NCI-H2227 (cell line): Measurements from ENCODE around the gene ATG4A.

Experiments
- DNase-seq: peaks from one replicate; lab custom pipeline; 2025; ENCODE audit not compliant: unreplicated experiment; lab: John Stamatoyannopoulos, UW

ATG4A gene

DNA sequence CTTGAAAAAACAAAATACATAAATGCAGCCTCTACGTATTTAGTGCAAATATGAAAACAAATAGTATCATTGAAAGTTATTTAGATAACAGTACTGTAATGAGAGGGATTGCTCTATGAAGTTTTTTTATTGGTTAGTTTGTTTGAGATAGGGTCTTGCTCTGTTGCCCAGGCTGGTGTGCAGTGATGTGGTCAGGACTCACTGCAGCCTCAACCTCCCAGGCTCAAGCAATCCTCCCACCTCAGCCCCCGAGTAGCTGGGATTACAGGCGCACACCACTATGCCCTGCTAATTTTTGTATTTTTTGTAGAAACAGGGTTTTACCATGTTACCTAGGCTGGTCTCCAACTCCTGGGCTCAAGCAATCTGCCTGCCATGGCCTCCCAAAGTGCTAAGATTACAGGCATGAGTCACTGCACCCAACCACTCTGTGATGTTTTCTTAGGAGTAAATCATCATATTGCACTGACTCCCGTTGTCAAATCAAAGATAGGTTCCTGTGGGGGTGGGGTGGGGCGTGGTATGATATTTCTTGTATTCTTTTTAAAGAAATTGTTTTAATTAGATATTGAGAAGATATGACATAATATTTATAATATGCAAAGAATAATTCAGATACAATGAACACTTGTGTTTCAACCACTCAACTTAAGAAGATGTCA is 75.8 kb downstream of the ATG4A start:
- DNase-seq: no peak

DNA sequence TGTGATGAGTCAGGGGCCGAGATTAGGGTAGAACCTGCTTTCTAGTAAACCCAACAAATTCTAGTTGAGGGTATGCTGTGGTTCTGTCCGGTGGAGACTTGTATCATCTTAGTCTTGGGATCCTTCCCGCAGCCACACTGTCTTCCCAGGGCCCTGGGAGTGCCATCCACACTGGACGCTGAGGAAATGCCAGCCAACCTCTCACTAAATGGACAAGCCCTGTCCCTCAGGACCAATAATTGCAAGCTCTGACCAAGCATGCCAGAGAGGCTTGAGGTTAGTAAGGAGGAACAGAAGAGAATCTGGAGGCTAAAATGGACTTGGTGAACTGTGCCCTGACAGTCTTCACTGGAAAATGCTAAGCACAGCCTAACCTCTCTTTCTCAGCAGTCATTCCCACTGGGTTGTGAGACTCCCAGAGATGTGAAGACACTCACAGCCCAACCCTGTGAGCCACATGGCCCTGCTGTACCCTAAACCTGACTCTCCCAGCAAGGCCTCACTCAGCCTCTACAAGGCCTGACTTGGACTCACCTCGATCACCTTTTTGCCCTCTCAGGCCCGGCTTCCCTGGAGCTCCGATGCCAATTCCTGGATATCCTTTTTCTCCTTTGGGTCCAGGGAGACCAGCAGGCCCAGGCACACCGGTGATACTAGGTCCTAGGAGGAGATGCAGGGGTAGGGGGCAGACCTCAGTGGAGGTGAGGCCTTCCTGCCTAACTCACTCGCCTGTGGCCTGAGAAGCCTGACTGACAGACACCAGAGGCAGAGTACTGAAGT is 77.6 kb downstream of the ATG4A start:
- DNase-seq: no peak

- DNase-seq: no peak
These were observed 78.2 kb downstream of the ATG4A start for GRCh38 chrX:108169768-108170167.

GRCh38 chrX:108171671-108172070 is 80.1 kb downstream of the ATG4A start:
- no peak for DNase-seq

DNA sequence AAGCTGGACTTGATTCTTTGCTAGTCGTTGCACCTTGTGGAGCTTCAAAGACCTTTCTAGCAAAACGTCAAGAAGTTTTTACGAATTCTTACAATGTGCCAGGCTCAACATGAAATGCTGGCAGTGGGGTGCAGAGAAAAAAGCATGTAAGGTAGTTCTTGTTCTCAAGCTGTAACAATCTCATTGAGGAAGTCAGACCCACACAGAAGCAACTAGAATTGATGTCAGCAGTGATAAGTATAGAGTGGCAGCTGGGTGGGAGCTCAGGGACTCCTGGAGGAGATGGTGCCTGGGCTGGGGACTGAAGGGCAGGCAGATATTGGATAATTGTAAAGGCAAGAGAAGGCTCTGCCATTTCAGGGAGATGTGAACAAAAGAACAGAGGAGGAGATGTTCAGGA is 82.3 kb downstream of the ATG4A start:
- no peak for DNase-seq

DNA sequence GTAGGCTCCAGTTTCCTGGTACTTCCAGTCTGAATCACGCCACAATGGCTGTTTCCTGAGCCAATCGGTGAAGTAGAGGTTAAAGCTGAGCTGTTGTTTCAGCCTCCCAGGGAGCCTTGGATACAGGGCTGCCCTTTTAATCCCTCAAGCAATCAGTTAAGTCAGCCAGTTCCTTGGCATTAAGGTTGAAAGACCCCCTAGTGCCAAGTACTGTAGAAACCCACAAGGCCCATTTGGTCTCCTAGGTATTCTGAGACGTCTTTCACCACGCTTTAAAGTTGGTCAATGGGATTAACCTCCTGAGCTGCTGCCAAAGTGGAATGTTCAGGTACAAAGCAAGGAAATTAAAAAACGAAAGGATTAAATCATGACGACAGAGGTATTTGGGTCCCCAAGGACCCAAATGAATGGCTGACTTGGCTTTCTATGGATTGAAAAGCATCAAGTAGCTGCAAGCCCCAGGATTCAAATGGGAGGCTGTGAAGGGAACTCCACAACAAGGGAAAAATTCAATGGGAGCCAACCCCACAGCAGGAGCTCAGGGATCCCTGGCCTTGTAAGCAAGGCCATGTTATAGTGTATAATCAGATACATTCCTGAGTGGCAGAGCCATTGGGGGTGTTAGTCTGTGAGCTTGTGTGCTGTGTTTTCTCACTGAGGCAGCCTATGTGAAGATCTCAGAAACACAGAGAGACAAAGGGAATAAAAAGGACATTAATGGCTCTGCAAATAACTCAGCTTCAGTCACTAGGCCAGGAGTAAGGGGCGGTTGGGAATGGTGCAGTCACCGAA is 86.0 kb downstream of the ATG4A start:
- DNase-seq: no peak

DNA sequence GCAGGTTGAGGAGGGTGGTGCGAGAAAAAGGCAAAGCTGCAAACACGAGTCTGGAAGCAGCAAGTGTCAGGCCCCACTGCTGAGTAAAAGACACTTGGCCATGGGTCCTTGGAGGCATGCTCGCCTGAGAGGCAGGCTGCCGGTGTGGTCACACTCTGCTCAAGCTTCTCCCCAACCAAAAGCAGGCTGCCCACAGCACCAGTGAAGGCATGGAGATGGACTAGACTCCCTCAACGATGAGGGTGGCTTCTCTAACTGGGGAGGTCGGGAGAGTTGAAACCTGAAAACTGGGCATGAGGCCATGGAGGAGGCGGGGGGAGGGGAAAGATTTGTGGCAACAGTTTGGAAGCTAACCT is 86.5 kb downstream of the ATG4A start:
- no peak for DNase-seq

- DNase-seq: no peak
These were observed 95.2 kb downstream of the ATG4A start for GRCh38 chrX:108186811-108187210.

- DNase-seq: no peak
These were observed 106.8 kb downstream of the ATG4A start for GRCh38 chrX:108198420-108198819.

DNA sequence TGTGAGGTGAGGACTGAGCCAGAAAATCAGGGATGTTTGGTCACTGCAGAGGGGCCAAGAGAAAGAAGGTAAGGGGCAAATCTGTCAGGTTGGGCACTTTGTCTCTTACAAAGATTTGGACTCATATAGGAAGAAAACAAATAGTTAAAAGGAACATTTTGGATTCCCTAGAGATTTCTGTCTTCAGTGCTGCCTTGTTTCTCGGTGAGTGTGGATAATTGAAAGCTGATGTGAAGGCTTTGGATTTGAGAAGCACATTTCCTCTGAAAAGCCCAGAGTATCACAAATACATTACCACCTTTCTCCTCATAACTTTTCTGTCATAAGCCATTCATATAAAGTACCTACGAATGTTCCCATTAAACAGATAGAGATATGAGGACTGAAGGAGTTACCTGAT is 107.5 kb downstream of the ATG4A start:
- DNase-seq: no peak

DNA sequence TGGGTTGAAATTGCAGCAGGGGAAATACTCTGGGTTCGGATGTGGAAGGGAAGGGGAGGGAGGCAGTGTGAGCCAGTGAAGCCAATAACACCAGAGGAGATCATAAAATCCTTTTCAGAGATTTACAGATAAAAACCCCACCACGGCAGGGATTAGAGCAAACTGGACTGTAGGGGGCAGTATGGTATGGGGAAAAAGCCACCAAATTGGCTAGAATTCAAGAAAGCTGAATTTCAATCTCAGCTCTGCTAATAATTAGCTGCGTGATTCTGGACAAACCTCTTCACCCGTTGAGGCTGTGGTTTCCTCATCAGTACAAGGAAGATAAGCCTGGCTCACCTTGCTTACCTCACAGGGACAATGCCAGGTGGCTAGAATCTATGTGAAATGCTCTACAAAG is 108.1 kb downstream of the ATG4A start:
- DNase-seq: peak; percentile 40

DNA sequence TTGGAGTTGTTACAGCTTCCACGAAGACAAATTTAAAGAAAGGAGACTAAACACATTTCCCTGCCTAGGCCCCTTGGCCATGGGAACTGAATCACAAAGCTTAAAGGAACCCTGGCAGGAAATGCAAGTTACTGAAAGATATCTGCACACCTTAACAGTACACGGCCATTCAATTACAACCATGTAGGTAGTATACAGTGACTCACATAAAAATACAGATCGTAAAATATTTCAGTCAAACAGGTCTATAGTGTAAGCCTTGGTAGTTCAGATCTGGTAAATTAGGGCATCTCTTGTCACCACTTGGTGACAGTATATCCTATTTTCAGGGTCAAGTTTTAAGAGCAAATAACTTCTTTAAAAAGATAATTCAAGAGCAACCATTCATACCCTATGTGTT is 112.0 kb downstream of the ATG4A start:
- DNase-seq: no peak
